SK-N-SH treated with all-trans-retinoic acid at 6 μM for 48 hours (cell line): ENCODE results near the gene HCN4.

Experiments used
- ATAC-seq: fragments of 200-7000 bp; cut with Tn5 transposase; 3 replicates; pipeline ENCODE4 v1.9.1; 2020; ENCODE audit warnings: mild to moderate bottlenecking, moderate library complexity
- ARNTL ChIP-seq: fragments of 450-650 bp; formaldehyde crosslinking; IDR thresholded peaks from 2 replicates; pipeline ENCODE4 v1.5.0; 2020; ENCODE audit warnings: low read depth, mild to moderate bottlenecking, moderate library complexity, borderline replicate concordance
- BACH2 ChIP-seq: fragments of 250-450 bp; sonication (Bioruptor Pico); IDR thresholded peaks from 2 replicates; pipeline ENCODE4 v1.9.0; 2021; ENCODE audit warnings: mild to moderate bottlenecking, borderline replicate concordance
- CSDC2 ChIP-seq: fragments of 250-450 bp; sonication (Bioruptor Pico); IDR thresholded peaks from 2 replicates; pipeline ENCODE4 v1.5.0; 2020; ENCODE audit warnings: mild to moderate bottlenecking, moderate library complexity
- ESRRG ChIP-seq: fragments of 250-450 bp; sonication (Bioruptor Pico); IDR thresholded peaks from 2 replicates; pipeline ENCODE4 v1.6.1; 2021; ENCODE audit warnings: mild to moderate bottlenecking
- GLIS3 ChIP-seq: fragments of 250-450 bp; sonication (Bioruptor Pico); IDR thresholded peaks from 2 replicates; pipeline ENCODE4 v1.5.0; 2020; ENCODE audit warnings: mild to moderate bottlenecking, moderate library complexity
- PPARA ChIP-seq: fragments of 250-450 bp; sonication (Bioruptor Pico); IDR thresholded peaks from 2 replicates; pipeline ENCODE4 v1.5.0; 2020; ENCODE audit warnings: mild to moderate bottlenecking, borderline replicate concordance
- RARB ChIP-seq: fragments of 250-450 bp; sonication (Bioruptor Pico); IDR thresholded peaks from 2 replicates; pipeline ENCODE4 v1.8.0; 2021; ENCODE audit warnings: mild to moderate bottlenecking, moderate library complexity
- TCF4 ChIP-seq: fragments of 250-450 bp; sonication (Bioruptor Pico); IDR thresholded peaks from 2 replicates; pipeline ENCODE4 v1.8.0; 2021; ENCODE audit warnings: mild to moderate bottlenecking, moderate library complexity, borderline replicate concordance
- TOX ChIP-seq: fragments of 250-450 bp; sonication (Bioruptor Pico); IDR thresholded peaks from 2 replicates; pipeline ENCODE4 v1.8.0; 2021; ENCODE audit warnings: mild to moderate bottlenecking, moderate library complexity, borderline replicate concordance
- ZFP3 ChIP-seq: fragments of 250-450 bp; sonication (Bioruptor Pico); IDR thresholded peaks from 2 replicates; pipeline ENCODE4 v1.5.0; 2020; ENCODE audit warnings: mild to moderate bottlenecking, moderate library complexity
- ZFP30 ChIP-seq: fragments of 450-650 bp; formaldehyde crosslinking; IDR thresholded peaks from 2 replicates; pipeline ENCODE4 v1.5.0; 2022; ENCODE audit warnings: mild to moderate bottlenecking, moderate library complexity
- ZNF565 ChIP-seq: fragments of 450-650 bp; formaldehyde crosslinking; conservative IDR thresholded peaks from 2 replicates; pipeline ENCODE4 v1.5.0; 2020; ENCODE audit warnings: low read depth, mild to moderate bottlenecking, moderate library complexity
- ZNF70 ChIP-seq: fragments of 450-650 bp; formaldehyde crosslinking; IDR thresholded peaks from 2 replicates; pipeline ENCODE4 v1.5.0; 2020; ENCODE audit warnings: mild to moderate bottlenecking, moderate library complexity
- ZNF8 ChIP-seq: fragments of 450-650 bp; formaldehyde crosslinking; IDR thresholded peaks from 2 replicates; pipeline ENCODE4 v1.5.0; 2020; ENCODE audit warnings: mild to moderate bottlenecking, moderate library complexity
- TF ChIP-seq, protein P1 (sequence below): fragments of 250-450 bp; sonication (Bioruptor Pico); IDR thresholded peaks from 2 replicates; pipeline ENCODE4 v1.8.0; 2020; ENCODE audit warnings: mild to moderate bottlenecking, moderate library complexity, borderline replicate concordance
- TF ChIP-seq, protein P2 (sequence below): fragments of 250-450 bp; sonication (Bioruptor Pico); IDR thresholded peaks from 2 replicates; pipeline ENCODE4 v1.8.0; 2021; ENCODE audit warnings: low read depth, mild to moderate bottlenecking, moderate library complexity, borderline replicate concordance
- TF ChIP-seq, protein P3 (sequence below): fragments of 250-450 bp; sonication (Bioruptor Pico); IDR thresholded peaks from 2 replicates; pipeline ENCODE4 v1.5.1; 2021; ENCODE audit warnings: mild to moderate bottlenecking, moderate library complexity
- TF ChIP-seq, protein P4 (sequence below): fragments of 250-450 bp; sonication (Bioruptor Pico); IDR thresholded peaks from 2 replicates; pipeline ENCODE4 v1.5.1; 2020; ENCODE audit warnings: low read depth, mild to moderate bottlenecking, moderate library complexity
- TF ChIP-seq, protein P5 (sequence below): fragments of 250-450 bp; sonication (Bioruptor Pico); IDR thresholded peaks from 2 replicates; pipeline ENCODE4 v1.5.0; 2020; ENCODE audit warnings: mild to moderate bottlenecking, moderate library complexity

The HCN4 gene

DNA sequence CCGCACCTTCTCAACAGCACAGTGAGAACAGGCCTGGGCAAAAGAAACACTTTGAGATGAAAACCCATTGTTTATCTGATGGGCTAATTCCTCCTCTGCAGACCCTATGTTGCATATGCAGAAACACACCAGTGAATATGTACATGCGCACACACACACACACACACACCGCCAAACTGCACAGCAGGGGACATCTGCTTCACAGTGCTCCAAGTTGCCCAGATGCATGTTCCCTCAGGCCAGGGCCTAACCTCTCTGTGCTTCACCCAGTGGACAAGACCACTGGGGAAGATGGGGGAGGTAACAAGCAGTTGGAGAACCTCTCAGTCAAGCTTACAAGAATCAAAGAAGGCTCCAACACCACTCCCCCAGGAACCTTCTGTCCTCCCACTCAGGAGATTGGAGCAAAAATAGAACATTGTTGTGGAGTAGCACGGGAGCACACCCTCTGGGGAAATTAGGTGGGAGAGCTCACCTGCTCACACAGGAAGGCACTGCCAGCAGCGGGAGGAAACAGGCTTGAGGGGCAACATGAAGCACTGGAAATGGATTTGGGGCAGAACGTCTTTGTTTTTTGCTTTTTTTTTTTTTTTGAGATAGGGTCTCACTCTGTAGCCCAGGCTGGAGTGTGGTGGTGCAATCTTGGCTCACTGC, 13.0 kb downstream of the HCN4 start:
- no peak for ATAC-seq
- no peak for TF ChIP-seq ZFP3 (CRISPR knock-in tag)
- TF ChIP-seq ARNTL (CRISPR knock-in tag) = no peak
- no peak for TF ChIP-seq PPARA (CRISPR knock-in tag)
- no peak for TF ChIP-seq TCF4 (CRISPR knock-in tag)
- no peak for TF ChIP-seq TOX (CRISPR knock-in tag)
- no peak for TF ChIP-seq CSDC2 (CRISPR knock-in tag)
- no peak for TF ChIP-seq BACH2 (CRISPR knock-in tag)
- no peak for TF ChIP-seq ZNF8 (CRISPR knock-in tag)
- no peak for TF ChIP-seq ZFP30
- TF ChIP-seq, protein P1, sequence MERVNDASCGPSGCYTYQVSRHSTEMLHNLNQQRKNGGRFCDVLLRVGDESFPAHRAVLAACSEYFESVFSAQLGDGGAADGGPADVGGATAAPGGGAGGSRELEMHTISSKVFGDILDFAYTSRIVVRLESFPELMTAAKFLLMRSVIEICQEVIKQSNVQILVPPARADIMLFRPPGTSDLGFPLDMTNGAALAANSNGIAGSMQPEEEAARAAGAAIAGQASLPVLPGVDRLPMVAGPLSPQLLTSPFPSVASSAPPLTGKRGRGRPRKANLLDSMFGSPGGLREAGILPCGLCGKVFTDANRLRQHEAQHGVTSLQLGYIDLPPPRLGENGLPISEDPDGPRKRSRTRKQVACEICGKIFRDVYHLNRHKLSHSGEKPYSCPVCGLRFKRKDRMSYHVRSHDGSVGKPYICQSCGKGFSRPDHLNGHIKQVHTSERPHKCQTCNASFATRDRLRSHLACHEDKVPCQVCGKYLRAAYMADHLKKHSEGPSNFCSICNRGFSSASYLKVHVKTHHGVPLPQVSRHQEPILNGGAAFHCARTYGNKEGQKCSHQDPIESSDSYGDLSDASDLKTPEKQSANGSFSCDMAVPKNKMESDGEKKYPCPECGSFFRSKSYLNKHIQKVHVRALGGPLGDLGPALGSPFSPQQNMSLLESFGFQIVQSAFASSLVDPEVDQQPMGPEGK (CRISPR knock-in tag) = no peak
- TF ChIP-seq, protein P2, sequence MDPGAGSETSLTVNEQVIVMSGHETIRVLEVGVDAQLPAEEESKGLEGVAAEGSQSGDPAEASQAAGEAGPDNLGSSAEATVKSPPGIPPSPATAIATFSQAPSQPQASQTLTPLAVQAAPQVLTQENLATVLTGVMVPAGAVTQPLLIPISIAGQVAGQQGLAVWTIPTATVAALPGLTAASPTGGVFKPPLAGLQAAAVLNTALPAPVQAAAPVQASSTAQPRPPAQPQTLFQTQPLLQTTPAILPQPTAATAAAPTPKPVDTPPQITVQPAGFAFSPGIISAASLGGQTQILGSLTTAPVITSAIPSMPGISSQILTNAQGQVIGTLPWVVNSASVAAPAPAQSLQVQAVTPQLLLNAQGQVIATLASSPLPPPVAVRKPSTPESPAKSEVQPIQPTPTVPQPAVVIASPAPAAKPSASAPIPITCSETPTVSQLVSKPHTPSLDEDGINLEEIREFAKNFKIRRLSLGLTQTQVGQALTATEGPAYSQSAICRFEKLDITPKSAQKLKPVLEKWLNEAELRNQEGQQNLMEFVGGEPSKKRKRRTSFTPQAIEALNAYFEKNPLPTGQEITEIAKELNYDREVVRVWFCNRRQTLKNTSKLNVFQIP (CRISPR knock-in tag) = no peak
- TF ChIP-seq ZNF565 = no peak
- TF ChIP-seq, protein P3, sequence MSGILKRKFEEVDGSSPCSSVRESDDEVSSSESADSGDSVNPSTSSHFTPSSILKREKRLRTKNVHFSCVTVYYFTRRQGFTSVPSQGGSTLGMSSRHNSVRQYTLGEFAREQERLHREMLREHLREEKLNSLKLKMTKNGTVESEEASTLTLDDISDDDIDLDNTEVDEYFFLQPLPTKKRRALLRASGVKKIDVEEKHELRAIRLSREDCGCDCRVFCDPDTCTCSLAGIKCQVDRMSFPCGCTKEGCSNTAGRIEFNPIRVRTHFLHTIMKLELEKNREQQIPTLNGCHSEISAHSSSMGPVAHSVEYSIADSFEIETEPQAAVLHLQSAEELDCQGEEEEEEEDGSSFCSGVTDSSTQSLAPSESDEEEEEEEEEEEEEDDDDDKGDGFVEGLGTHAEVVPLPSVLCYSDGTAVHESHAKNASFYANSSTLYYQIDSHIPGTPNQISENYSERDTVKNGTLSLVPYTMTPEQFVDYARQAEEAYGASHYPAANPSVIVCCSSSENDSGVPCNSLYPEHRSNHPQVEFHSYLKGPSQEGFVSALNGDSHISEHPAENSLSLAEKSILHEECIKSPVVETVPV (CRISPR knock-in tag) = no peak
- TF ChIP-seq RARB = no peak
- TF ChIP-seq ZNF70 (CRISPR knock-in tag) = no peak
- TF ChIP-seq, protein P4, sequence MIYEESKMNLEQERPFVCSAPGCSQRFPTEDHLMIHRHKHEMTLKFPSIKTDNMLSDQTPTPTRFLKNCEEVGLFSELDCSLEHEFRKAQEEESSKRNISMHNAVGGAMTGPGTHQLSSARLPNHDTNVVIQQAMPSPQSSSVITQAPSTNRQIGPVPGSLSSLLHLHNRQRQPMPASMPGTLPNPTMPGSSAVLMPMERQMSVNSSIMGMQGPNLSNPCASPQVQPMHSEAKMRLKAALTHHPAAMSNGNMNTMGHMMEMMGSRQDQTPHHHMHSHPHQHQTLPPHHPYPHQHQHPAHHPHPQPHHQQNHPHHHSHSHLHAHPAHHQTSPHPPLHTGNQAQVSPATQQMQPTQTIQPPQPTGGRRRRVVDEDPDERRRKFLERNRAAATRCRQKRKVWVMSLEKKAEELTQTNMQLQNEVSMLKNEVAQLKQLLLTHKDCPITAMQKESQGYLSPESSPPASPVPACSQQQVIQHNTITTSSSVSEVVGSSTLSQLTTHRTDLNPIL (CRISPR knock-in tag) = no peak
- TF ChIP-seq GLIS3 (CRISPR knock-in tag) = no peak
- TF ChIP-seq, protein P5, sequence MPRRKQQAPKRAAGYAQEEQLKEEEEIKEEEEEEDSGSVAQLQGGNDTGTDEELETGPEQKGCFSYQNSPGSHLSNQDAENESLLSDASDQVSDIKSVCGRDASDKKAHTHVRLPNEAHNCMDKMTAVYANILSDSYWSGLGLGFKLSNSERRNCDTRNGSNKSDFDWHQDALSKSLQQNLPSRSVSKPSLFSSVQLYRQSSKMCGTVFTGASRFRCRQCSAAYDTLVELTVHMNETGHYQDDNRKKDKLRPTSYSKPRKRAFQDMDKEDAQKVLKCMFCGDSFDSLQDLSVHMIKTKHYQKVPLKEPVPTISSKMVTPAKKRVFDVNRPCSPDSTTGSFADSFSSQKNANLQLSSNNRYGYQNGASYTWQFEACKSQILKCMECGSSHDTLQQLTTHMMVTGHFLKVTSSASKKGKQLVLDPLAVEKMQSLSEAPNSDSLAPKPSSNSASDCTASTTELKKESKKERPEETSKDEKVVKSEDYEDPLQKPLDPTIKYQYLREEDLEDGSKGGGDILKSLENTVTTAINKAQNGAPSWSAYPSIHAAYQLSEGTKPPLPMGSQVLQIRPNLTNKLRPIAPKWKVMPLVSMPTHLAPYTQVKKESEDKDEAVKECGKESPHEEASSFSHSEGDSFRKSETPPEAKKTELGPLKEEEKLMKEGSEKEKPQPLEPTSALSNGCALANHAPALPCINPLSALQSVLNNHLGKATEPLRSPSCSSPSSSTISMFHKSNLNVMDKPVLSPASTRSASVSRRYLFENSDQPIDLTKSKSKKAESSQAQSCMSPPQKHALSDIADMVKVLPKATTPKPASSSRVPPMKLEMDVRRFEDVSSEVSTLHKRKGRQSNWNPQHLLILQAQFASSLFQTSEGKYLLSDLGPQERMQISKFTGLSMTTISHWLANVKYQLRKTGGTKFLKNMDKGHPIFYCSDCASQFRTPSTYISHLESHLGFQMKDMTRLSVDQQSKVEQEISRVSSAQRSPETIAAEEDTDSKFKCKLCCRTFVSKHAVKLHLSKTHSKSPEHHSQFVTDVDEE = no peak

DNA sequence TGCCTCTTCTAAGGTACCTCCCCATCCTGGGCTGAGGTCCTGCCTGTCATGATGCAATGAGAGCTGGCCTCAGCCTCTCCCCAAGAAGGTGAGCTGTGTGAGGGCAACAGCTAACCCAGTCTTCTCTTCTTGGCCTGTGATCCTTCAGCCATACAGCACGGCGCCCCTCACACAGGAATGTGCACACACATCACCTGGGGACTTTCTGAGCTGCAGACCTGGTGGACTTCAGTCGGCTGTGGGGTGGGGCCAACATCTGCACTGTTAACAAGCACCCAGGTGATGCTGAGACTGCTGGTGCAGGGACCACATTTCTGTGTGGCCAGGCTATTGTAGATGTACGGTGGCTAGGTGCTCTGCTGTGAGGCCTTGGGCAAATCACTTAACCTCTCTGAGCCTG, 14.5 kb downstream of the HCN4 start:
- ATAC-seq = no peak
- TF ChIP-seq ZFP30 = no peak
- no peak for TF ChIP-seq RARB

DNA sequence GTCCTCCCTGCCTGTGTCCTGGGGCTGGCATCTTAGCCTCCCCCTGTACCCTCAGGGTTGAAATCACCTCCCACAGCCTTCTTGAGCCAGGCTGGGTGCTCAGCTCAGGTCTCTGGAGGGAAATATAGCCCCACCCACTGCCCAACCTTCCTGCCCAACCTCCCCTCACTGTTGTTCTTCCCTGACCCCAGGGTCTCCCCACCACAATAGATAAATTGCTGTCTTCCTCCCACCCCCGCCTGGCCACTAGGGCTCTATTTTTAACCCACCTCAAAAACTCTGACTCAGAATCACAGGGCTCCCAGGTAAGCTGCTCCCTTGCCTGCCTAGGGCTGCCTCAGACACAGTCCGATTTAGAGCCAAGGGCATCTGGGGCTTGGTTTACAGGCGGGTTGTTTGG, 15.0 kb downstream of the HCN4 start:
- ATAC-seq = no peak
- TF ChIP-seq, protein P5 = no peak
- no peak for TF ChIP-seq ESRRG (CRISPR knock-in tag)
- TF ChIP-seq ARNTL (CRISPR knock-in tag) = no peak
- TF ChIP-seq RARB = no peak
- no peak for TF ChIP-seq CSDC2 (CRISPR knock-in tag)
- TF ChIP-seq, protein P2 (CRISPR knock-in tag) = no peak
- TF ChIP-seq, protein P1 (CRISPR knock-in tag) = no peak
- TF ChIP-seq, protein P4 (CRISPR knock-in tag) = no peak
- no peak for TF ChIP-seq BACH2 (CRISPR knock-in tag)
- no peak for TF ChIP-seq PPARA (CRISPR knock-in tag)
